HG02840 (cell line): ENCODE results near the gene ZMIZ1.

ENCODE experiments used
- ATAC-seq: cut with Tn5 transposase; IDR thresholded peaks from one replicate; pipeline ENCODE4 v1.9.1; 2021; ENCODE audit warnings: mild to moderate bottlenecking, moderate library complexity, moderate number of reproducible peaks; ENCODE audit not compliant: unreplicated experiment, low FRiP score

Gene ZMIZ1

DNA sequence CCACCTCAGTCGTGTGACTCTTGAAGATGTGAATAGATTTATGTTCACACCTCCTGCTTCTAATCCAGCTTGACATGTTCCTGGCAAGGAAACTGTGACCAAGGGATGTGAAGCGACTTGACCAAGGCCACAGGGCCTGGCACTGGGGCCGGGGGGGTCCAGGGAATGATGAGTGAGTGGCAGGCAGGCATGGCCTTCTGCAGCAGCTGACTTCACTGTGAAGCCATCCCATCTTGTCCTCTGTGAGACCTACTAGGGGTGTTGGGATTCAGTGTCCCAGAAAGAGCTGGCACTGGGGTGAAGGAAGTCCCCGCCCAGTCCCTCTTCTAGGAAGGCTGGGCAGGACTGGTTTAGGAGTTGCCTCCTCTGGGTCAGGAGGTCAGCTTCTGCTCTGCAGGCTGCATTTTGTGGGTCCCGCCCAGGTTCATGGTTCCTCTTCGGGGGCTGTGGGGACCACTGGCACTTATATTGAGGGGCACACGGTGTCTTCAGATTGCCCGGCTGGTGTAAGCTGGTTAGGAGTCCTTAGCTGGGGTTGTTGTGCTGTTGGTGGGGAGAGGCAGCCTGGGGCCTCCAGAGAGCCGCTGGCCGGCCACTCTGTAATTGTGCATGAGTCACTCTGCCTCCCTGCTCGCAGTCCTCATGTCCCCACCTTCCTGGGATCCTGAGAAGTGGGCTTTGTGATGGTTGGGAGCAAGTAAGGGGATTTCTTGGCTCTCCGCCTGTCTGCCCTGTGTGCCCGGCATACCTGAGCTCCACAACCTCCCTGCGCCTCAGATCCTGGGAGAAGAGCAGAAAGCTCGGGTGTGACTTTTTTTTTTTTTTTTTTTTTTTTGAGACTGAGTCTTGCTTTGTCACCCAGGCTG lies 11.0 kb downstream of the ZMIZ1 start:
- ATAC-seq: no peak

GRCh38 chr10:79081353-79082034 lies 12.7 kb downstream of the ZMIZ1 start:
- no peak for ATAC-seq

DNA sequence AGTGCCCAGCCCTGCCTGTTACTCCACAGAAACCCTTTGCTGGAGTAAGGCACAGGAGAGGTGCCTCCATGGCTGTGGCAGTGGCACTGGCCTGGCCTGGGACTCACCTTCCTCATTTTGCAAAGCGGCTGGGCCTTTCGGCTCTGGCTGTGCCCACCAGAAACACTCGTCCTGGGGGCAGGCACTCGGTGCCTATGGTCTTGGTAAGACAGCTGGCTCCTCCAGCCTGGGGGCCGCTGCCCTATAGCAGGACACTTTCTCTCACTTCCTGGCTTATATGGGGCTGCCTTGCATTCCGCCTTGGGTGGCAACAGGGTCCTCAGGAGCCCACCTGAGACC lies 13.2 kb downstream of the ZMIZ1 start:
- no peak for ATAC-seq

GRCh38 chr10:79082631-79083596 lies 14.1 kb downstream of the ZMIZ1 start:
- ATAC-seq: no peak

DNA sequence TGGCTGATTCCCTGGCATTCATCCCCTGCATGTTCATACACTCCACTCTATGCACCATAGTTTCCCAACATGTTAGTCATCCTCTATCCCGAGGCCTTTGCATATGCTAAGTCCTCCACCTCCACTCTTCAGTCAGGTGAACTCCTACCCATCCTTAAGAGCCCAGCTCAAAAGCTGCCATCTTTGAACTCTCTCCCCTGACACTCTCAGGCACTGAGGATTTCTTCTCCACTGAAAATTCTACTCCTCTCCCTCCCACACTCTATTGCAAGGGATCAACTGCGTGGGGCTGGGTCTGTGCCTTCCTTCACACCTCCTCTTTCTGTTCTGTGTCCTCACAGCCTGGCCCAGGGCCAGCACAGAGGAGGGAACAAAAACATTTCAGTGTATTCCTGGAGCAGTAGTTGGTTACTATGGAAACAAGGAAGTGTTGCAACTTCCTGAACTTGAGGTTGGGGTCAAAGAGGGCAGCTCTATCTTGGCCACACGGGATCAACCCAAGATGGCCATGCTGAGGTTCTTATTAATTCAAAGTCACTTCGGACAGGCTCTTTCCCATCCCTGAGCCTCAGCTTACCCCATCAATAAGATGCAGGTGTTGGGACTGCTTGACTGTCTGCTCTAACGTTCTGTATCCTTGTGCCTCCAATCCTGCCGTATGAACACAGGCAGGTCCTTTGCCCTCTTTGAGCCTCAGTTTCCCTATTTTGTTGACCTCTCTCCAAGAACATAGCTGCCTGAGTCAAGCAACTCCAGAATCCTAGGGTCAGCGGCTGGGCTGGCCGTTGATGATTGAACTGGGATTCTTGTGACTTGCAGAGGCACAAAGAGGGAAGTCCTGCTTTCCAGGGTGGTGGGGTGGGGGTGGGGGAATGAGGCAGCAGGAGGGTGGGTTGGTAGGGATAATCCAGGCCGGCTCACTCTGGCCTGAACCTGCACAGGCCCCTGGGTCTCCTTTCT lies 15.5 kb downstream of the ZMIZ1 start:
- ATAC-seq: no peak

DNA sequence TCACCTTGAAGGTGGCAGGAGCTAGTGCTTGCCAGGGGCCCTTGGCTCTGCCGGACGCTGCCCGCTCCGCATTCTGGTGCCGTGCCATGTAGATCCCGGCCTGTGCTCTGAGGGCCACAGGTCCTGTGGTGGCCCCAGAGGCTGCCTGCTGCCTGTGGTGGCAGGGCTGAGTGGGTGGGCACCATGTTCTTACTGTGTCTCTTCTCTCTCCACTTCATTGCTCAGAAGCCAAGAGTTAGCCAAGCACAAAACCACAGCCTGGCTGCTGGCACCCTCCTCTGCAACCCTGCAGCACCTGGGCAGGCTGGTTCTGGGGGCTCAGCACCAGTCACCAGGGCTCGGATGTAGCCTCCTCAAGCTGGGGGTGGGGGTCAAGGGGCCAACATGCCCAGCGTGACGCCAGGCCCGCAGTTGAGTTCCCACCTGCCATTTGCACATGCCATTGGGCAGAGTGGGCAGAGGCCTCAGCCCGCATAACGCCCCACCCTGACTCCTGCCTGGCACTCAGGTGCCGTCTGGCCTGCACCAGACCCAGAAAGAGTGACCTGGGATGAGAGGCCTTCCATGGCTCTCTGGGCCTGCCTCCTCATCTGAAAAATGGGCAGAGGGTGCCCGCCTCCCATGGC lies 16.3 kb downstream of the ZMIZ1 start:
- no peak for ATAC-seq

DNA sequence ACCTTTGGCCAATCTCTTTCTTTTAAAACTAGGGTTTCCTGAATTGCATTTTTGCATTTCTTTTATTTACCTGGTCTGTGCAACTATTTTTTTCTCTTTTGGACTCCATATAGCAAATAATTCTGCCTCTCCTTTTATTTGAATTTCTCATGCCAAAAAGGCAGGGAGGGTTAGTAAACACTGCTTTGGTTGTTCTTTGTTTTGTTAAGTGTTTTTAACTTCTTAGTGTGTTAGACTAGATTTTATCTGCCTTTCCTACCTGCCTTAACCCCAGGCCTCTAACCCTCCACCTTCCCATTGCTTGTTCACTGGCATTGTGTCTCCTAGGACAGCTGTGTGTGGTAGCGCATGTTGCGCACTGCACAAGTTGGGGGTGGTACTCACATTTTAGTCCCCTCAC lies 18.1 kb downstream of the ZMIZ1 start:
- ATAC-seq: no peak

GRCh38 chr10:79087721-79088120 lies 19.0 kb downstream of the ZMIZ1 start:
- ATAC-seq: no peak

GRCh38 chr10:79088176-79088575 lies 19.4 kb downstream of the ZMIZ1 start:
- ATAC-seq: no peak

DNA sequence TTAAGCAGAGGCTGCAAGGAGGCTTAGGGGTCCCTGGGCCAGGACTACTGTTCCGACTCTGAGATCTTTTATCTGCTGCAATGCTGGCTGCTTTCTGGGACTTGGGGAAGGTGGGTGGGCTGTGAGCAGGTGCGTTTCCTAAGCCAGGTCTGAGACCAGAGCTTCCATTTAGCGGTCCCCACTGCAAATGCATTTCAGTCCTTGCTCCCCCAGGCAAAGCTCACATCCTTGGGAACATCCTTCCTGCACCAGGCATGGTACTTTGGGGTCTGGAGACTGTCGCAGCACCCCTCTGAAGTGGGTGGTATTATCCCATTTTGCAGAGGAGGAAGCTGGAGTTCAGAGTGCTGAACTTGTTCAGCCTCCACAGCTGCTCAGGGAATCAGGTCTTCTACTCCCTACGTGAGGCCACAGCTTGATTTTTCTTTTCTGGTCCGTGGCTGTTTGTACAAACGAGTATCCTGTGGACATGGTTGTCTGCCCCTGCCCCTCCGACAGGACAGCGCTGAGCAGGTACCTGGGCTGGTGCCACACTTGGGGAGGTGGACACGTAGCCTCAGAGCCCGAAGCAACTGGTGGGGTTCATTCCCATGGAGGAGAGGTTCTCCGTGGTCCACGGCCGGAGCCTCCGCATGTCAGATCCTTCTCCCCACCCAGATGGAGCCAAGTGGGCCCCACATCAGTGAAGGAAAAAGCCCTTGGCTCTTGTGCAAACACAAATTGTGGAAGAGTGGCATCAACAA lies 20.0 kb downstream of the ZMIZ1 start:
- no peak for ATAC-seq

DNA sequence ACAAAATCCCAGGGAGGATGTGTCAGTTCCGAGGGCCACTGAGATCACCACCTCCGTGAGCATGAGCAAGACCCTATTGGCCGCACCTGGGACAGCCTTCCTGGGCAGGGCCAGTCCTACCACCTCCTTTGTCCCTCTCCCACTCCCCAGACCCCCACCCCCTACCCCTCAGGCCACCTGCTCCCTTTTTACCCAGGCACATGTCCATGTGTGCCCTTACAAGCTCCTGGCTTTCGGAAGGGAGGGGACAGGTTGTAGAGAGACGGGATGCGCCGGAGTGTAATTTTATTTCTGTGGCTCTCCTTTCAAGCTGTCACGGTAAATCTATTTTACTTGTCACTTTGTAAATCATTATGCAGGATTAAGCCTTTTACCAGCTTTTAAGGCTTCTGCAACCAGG lies 20.9 kb downstream of the ZMIZ1 start:
- ATAC-seq: no peak

DNA sequence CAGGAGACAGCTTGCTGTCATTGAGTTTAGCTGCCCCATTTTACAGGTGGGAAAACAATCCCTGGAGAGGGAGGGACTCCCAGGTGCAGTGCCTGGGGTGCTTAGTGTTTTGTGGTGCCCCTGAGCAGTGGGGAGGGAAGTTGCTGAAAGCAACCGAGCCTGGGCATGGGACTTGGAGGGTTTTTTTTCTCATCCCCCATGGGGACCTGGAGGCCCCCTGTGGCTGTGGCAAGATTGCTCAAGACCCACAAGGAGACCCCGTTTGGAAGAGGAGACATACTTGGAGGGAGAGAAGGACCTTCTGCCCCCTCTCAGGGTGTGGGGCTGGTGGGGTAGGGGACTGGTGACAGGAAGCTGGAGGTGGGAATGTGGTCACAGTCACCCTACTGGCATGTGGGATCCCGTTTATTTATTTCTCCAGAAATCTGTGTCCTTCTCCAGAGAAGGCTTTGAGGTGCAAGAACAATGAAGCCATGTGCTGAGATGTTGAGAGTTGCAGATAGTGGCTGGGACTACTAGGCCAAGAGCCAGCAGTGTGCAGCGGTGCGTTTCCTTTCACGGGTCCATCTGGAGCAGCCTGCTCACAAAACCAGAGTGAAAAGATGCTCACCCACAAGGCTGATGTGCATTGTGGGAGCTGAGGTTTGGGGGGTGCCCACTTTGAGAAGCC lies 21.5 kb downstream of the ZMIZ1 start:
- ATAC-seq: no peak

- no peak for ATAC-seq
Observed at GRCh38 chr10:79092292-79092896, 23.6 kb downstream of the ZMIZ1 start.

- ATAC-seq: no peak
Observed at GRCh38 chr10:79093658-79094411, 25.1 kb downstream of the ZMIZ1 start.

DNA sequence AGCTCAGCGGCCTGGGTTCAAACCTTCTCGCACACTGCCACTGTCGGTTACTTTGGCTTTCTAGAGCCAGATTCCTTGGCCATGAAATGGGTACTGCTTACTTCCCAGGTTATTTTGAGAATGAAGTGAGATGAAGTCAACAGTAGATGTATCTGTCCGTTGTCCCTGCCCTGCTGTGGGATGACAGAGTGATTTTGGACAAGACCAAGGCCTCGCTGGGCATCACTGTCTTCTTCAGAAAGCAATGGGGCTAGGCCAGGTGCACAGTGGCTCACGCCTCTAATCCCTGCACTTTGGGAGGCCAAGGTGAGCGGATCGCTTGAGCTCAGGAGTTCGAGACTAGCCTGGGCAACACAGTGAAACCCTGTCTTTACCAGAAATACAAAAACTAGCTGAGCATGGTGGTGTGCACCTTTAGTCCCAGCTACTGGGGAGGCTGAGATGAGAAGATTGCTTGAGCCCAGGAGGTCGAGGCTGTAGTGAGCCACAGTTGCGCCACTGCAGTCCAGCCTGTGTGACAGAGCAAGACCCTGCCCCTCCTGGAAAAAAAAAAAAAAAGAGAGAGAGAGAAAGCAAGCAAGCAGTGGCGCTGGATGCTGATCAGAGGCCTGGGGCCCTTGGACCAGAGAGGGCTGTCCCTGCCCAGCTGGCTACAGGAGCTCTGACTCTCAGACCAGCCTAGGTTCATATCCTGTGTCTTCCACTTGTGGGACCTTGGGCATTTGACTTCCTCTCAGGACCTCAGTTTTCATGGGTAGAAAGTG lies 25.8 kb downstream of the ZMIZ1 start:
- ATAC-seq: no peak

DNA sequence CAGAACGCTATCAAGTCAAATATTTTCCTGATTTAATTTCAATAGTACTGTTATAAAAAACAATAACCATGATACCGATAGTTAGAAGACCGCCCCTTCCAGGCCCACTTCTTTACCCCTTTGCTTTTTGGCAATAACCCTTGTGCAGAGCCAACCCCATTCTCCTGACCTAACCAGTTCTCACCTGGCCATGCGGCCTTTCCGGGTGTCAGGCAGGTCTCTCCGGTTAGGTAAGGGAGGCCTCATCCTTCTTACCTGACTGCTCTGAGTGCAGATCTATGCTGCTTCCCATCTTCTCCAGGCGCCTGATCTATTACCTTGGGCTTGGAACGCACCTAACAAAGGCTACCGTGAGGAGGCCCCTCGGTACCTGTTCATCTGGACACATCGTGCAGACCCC lies 26.6 kb downstream of the ZMIZ1 start:
- no peak for ATAC-seq
